ENCODE results near the gene MYCBPAP. TPM values are rescaled to one million over a fixed set of nuclear protein-coding genes. Genes with fewer than 3 reads are reported as not detected.

The MYCBPAP gene
- total and polyA plus RNA-seq, 12 donors = 0.17 to 1.6 (median 0.59) TPM

DNA sequence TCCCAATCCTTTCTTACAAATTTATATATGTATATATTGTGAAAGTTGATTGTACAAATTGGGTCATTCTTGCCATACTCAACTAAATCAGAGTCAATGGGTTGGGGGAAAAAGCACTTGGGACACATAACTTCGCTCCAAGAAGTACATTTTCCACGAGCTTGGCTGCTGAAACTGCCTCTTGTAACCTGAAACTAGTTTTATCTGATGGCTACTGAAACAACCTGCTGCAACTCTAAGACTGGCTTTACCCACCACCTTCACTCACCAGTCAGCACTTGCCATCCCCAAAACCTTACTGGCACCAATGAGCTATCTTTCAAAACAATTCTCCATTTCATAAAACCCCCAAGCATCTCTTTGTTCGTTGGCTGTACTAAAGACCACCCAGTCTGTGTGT lies 14.5 kb upstream of the MYCBPAP start:
- Histone ChIP-seq H3K27me3 (no peaks in the 10 kb centered on the region), H3K36me3 (no peaks in the 10 kb centered on the region), H3K4me1 (no peaks in the 10 kb centered on the region), H3K9me3 (no peaks in the 10 kb centered on the region), H3K27ac (no peak overlapping the region), H3K4me3 (no peak overlapping the region)
- TF ChIP-seq, protein P1, sequence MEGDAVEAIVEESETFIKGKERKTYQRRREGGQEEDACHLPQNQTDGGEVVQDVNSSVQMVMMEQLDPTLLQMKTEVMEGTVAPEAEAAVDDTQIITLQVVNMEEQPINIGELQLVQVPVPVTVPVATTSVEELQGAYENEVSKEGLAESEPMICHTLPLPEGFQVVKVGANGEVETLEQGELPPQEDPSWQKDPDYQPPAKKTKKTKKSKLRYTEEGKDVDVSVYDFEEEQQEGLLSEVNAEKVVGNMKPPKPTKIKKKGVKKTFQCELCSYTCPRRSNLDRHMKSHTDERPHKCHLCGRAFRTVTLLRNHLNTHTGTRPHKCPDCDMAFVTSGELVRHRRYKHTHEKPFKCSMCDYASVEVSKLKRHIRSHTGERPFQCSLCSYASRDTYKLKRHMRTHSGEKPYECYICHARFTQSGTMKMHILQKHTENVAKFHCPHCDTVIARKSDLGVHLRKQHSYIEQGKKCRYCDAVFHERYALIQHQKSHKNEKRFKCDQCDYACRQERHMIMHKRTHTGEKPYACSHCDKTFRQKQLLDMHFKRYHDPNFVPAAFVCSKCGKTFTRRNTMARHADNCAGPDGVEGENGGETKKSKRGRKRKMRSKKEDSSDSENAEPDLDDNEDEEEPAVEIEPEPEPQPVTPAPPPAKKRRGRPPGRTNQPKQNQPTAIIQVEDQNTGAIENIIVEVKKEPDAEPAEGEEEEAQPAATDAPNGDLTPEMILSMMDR (IDR thresholded peaks at IDR 0.05) = no peak
- ATAC-seq = no peak
- intact Hi-C loops (cut with DNase I) = no loop called here
- WGBS, 2 donors = 52 to 55% methylated on average over 3 of the region's 3 CpGs
- no peak for DNase-seq

DNA sequence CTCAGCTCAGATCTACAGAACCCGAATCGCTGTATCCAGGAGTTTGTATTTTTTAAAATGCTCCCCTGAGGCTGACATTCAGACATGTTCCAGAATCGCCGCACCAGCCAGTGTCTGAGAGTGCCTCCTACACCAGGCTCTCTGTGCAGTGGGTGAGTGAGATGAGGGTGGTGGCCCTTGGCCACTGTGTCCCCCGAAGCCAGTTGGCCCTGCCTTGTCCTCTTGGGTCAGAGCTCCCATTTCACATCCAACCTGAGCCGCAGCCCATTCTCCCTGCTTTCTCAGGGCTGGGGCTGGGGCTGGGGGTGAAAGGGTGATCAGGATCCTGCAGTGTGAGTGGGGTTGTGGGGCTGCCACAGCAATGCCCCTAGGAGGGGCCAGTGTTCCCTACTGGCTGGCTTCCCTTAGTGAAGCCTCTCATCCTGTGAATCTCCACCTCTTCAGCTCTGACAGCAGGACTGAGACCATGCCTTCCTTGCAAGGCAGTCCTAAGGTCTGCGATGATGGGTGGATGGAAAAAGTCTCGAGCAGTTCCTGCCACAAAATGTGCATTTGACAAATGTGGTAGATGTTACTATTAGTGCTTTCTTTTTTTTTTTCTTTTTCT lies 12.9 kb upstream of the MYCBPAP start:
- 87 to 90% methylated on average over 8 of the region's 8 CpGs for WGBS, 2 donors
- no peak for ATAC-seq

DNA sequence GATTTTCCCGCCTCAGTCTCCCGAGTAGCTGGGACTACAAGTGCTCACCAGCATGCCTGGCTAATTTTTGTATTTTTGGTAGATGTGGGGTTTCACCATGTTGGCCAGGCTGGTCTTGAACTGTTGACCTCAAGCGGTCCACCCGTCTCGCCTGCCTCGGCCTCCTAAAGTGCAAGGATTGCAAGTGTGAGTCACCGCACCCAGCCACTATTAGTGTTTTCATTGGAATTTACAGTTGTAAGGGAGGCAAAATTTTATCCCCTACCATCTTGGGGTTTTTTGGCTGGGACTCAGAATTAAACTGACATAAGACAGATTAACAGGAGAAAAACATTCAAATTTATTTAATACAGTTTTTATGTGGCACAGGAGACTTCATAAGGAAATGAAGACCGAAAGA lies 12.3 kb upstream of the MYCBPAP start:
- H3K27me3 ChIP-seq = no peaks in the 10 kb centered on the region
- DNase-seq (no peak), ATAC-seq (no peak)
- TF ChIP-seq, protein P1 (IDR thresholded peaks at IDR 0.05) = no peak
- no peak overlapping the region for H3K27ac ChIP-seq
- no peaks in the 10 kb centered on the region for H3K36me3 ChIP-seq
- H3K4me3 ChIP-seq = no peak overlapping the region
- no peaks in the 10 kb centered on the region for H3K9me3 ChIP-seq
- no peaks in the 10 kb centered on the region for H3K4me1 ChIP-seq
- intact Hi-C loops (cut with DNase I) = no loop called here
- WGBS, 2 donors = 96 to 98% methylated on average over 8 of the region's 8 CpGs

More for the DNA sequence above, 12.9 kb upstream of the MYCBPAP start:
- no peak for DNase-seq
- H3K9me3 ChIP-seq = no peaks in the 10 kb centered on the region
- H3K4me1 ChIP-seq = no peaks in the 10 kb centered on the region
- intact Hi-C loops (cut with DNase I) = no loop called here
- H3K27ac ChIP-seq = no peak overlapping the region
- no peak overlapping the region for H3K4me3 ChIP-seq
- TF ChIP-seq, protein P1 (IDR thresholded peaks at IDR 0.05) = no peak
- no peaks in the 10 kb centered on the region for H3K36me3 ChIP-seq
- H3K27me3 ChIP-seq = no peaks in the 10 kb centered on the region

DNA sequence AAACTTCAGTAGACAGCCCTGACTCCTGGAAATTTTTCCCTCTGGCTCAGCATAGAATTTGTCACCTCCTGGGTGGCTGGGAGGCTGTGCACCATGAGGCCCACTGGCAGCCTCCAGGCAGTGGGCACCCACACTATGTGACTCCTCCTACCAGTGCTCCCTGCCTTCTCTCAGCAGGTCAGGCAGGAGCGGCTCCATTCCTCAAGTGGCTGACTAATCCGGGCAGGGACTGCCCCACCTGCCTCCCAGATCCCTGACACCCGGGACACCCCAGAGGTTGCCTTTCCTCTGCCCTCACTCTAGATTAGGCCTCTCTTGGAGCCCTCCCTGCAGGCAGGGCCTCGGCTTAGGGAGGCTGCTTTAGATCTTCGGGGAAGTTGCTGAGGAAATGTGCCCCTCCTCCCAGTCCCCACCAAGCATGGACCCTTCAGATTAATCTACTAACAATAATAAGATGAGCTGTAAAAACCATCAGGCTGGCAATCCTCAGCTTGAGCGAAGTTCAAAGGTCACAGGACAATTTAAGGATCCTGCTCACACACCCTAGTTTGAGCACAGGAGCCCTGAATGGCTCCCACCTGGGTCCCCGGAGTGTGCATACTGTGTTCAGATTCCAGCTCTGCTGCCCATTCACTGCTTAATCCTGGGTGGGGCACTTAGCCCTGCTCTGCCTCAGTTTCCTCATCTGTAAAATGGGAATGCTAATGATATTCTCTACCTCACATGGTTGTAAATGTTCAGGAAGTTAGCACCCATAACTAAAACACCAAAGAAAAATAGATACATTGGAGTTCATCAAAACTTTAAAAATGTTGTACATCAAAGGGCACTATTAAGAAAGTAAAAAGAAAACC lies 10.0 kb upstream of the MYCBPAP start:
- Histone ChIP-seq H3K36me3 (no peaks in the 10 kb centered on the region), H3K27ac (no peak overlapping the region), H3K4me1 (no peaks in the 10 kb centered on the region), H3K27me3 (no peaks in the 10 kb centered on the region), H3K4me3 (no peak overlapping the region), H3K9me3 (no peaks in the 10 kb centered on the region)
- intact Hi-C loops (cut with DNase I) = no loop called here
- WGBS, 2 donors = 76 to 81% methylated on average over 7 of the region's 7 CpGs
- ATAC-seq (peak in 1 of 8 donors; percentile 29), DNase-seq (no peak)
- TF ChIP-seq, protein P1 (IDR thresholded peaks at IDR 0.05) = no peak
